Keratinocyte (primary cell): ENCODE data around the gene SCN1B. TPM values are rescaled to one million over a fixed set of nuclear protein-coding genes. Genes with fewer than 3 reads are reported as not detected.

ENCODE experiments used
- DNase-seq: peaks from one replicate; pipeline ENCODE4 v3.0.0-alpha.2; 2011; ENCODE audit warnings: low read depth, missing footprints, low spot score
- FAIRE-seq: peaks from 2 replicates; lab custom pipeline; 2011; peaks lifted over from hg19 to GRCh38; lab: Jason Lieb, UNC
- H2AFZ ChIP-seq: 2 replicates; pipeline ENCODE4 v1.6.0; 2012; ENCODE audit warnings: low read length, control low read depth, inconsistent platforms; ENCODE audit not compliant: control insufficient read depth
- H3K27ac ChIP-seq: 2 replicates; pipeline ENCODE4 v1.5.1; 2011; ENCODE audit warnings: low read length; ENCODE audit not compliant: control insufficient read depth, insufficient read depth
- H3K27me3 ChIP-seq: 3 replicates; pipeline ENCODE4 v1.6.0; 2011; ENCODE audit warnings: low read length; ENCODE audit not compliant: control insufficient read depth, insufficient read depth; ENCODE audit errors: extremely low read depth
- H3K36me3 ChIP-seq, 2 experiments: 2 replicates in 1 of 2; 3 replicates in 1 of 2; pipeline ENCODE4 v1.5.1; 2011; ENCODE audit warnings: low read length in 2 of 2, mild to moderate bottlenecking in 1 of 2; ENCODE audit not compliant: control insufficient read depth in 2 of 2, insufficient read depth in 2 of 2; ENCODE audit errors: extremely low read depth in 1 of 2
- H3K4me1 ChIP-seq: 3 replicates; pipeline ENCODE4 v1.5.1; 2011; ENCODE audit warnings: low read length; ENCODE audit not compliant: control insufficient read depth, insufficient read depth; ENCODE audit errors: extremely low read depth
- H3K4me2 ChIP-seq: 3 replicates; pipeline ENCODE4 v1.6.0; 2011; ENCODE audit warnings: low read depth, low read length; ENCODE audit not compliant: control insufficient read depth, insufficient read depth; ENCODE audit errors: extremely low read depth
- H3K4me3 ChIP-seq, 3 experiments: fragments of 200-600 bp in 1 of 3; sonication (generic) in 1 of 3; 2 replicates in 2 of 3; 3 replicates in 1 of 3; pipeline ENCODE4 v1.5.1; 2011 to 2016; ENCODE audit warnings: low read length in 3 of 3, mild to moderate bottlenecking in 3 of 3, control low read depth in 2 of 3, inconsistent platforms in 1 of 3, low read depth in 1 of 3, mixed read lengths in 1 of 3, mixed run types in 1 of 3, moderate library complexity in 1 of 3; ENCODE audit not compliant: control insufficient read depth in 2 of 3, insufficient read depth in 2 of 3; ENCODE audit errors: extremely low read depth in 1 of 3
- H3K79me2 ChIP-seq: 2 replicates; pipeline ENCODE4 v1.6.0; 2012; ENCODE audit warnings: low read length; ENCODE audit not compliant: control insufficient read depth, insufficient read depth
- H3K9ac ChIP-seq: 3 replicates; pipeline ENCODE4 v1.6.0; 2011; ENCODE audit warnings: low read length; ENCODE audit not compliant: control insufficient read depth, insufficient read depth; ENCODE audit errors: extremely low read depth
- H3K9me1 ChIP-seq: 3 replicates; pipeline ENCODE4 v1.6.0; 2011; ENCODE audit warnings: low read length; ENCODE audit not compliant: control insufficient read depth, insufficient read depth; ENCODE audit errors: extremely low read depth
- H3K9me3 ChIP-seq: 2 replicates; pipeline ENCODE4 v1.5.1; 2012; ENCODE audit warnings: low read depth, low read length; ENCODE audit not compliant: control insufficient read depth
- H4K20me1 ChIP-seq: 3 replicates; pipeline ENCODE4 v1.6.0; 2011; ENCODE audit warnings: low read length; ENCODE audit not compliant: control insufficient read depth, insufficient read depth; ENCODE audit errors: extremely low read depth
- CTCF ChIP-seq, 3 experiments: IDR thresholded peaks in 1 of 3; conservative IDR thresholded peaks in 1 of 3; optimal IDR thresholded peaks in 1 of 3; 2 replicates in 2 of 3; 3 replicates in 1 of 3; pipeline versions ENCODE3 to v1.5.1; 2011; ENCODE audit warnings: low read length in 3 of 3, mild to moderate bottlenecking in 3 of 3, moderate library complexity in 2 of 3, control low read depth in 1 of 3, inconsistent platforms in 1 of 3; ENCODE audit not compliant: insufficient read depth in 2 of 3; ENCODE audit errors: extremely low read depth in 1 of 3
- EZH2 ChIP-seq: IDR thresholded peaks from one replicate; pipeline ENCODE4 v1.6.1; 2012; ENCODE audit warnings: inconsistent platforms, mild to moderate bottlenecking, low read length, moderate library complexity
- dilution Hi-C: fragments of 300-500 bp; cut with MboI; formaldehyde crosslinking; loops from one replicate; pipeline ENCODE4 v1.7.0; 2020; ENCODE audit warnings: low sequenced_read_pairs; ENCODE audit not compliant: extremely low pct_ligation_motif_present
- polyA plus RNA-seq, 5 experiments: library from polyadenylated mRNA; depleted of rRNA in 3 of 5; stranded (reverse) in 3 of 5; stranded (forward) in 1 of 5; unstranded in 1 of 5; fragments of >200 nt; gene quantifications; 1 replicate in 1 of 5; 2 replicates in 3 of 5; 3 replicates in 1 of 5; pipeline versions ENCODE4 v1.2.1 to v1.2.3, GENCODE V29; 2011 to 2012; ENCODE audit warnings: missing spikeins in 2 of 5, low read depth in 1 of 5, low replicate concordance in 1 of 5

Gene SCN1B
- polyA plus RNA-seq, 1 donor (not counting 4 experiments of a cell fraction or from before 2014, with no cell fraction given), result 0.30 TPM

DNA sequence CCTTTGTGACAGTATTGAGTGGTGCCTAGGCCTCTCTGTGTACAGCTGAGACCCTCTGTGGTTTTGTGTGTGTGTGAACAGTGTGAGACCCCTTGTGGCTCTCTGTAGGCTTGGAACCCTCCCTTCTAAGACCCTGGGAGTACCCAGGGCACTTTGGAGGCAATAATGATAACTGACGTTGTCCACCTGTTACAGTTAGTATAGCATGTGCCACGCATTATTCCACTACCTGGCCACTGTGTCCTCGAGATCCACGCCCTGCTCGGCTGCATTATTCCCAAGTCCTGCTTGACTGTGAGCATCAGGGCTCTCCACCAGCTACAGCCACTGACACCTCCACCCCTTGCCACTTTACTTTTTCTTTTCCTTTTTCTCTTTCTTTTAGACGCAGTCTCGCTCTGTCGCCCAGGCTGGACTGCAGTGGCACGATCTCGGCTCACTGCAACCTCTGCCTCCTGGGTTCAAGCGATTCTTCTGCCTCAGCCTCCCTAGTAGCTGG, 28.2 kb upstream of the SCN1B start:
- H3K9ac ChIP-seq, result no peak overlapping the region

GRCh38 chr19:35004517-35005255, 25.6 kb upstream of the SCN1B start:
- no peaks in the 10 kb centered on the region for H3K9me1 ChIP-seq
- no peak overlapping the region for H3K27ac ChIP-seq
- no peak for FAIRE-seq
- peaks cover 5% of the 10 kb centered on the region for H4K20me1 ChIP-seq
- dilution Hi-C loops, result no loop called here
- TF ChIP-seq CTCF (optimal IDR thresholded peaks at IDR 0.05 in 1 of 3, IDR thresholded peaks at IDR 0.05 in 1 of 3, conservative IDR thresholded peaks at IDR 0.05 in 1 of 3; ENCODE audit: extremely low read depth in 1 of 3, insufficient read depth in 2 of 3, low read length in 3 of 3) (no peak), EZH2 (no peak)
- peaks cover 36% of the 10 kb centered on the region for H3K79me2 ChIP-seq
- no peak overlapping the region for H3K4me3 ChIP-seq
- H3K4me1 ChIP-seq, result peaks cover 9% of the 10 kb centered on the region
- peaks cover 6 to 9% of the 10 kb centered on the region in 2 experiments for H3K36me3 ChIP-seq
- DNase-seq, result no peak
- no peak overlapping the region for H3K9ac ChIP-seq
- H3K4me2 ChIP-seq, result no peak overlapping the region
- no peaks in the 10 kb centered on the region for H3K27me3 ChIP-seq
- no peak overlapping the region for H2AFZ ChIP-seq
- no peaks in the 10 kb centered on the region for H3K9me3 ChIP-seq

More for the DNA sequence above, 28.2 kb upstream of the SCN1B start:
- H3K4me3 ChIP-seq, result no peak overlapping the region
- DNase-seq (no peak), FAIRE-seq (no peak)
- peaks cover 36% of the 10 kb centered on the region for H3K79me2 ChIP-seq
- peaks cover 5% of the 10 kb centered on the region for H4K20me1 ChIP-seq
- no peak overlapping the region for H3K27ac ChIP-seq
- H3K36me3 ChIP-seq, result peaks cover 5 to 9% of the 10 kb centered on the region in 2 experiments
- no peak for TF ChIP-seq EZH2
- no peak for TF ChIP-seq CTCF (optimal IDR thresholded peaks at IDR 0.05 in 1 of 3, IDR thresholded peaks at IDR 0.05 in 1 of 3, conservative IDR thresholded peaks at IDR 0.05 in 1 of 3; ENCODE audit: extremely low read depth in 1 of 3, insufficient read depth in 2 of 3, low read length in 3 of 3)
- H3K9me1 ChIP-seq, result no peaks in the 10 kb centered on the region
- H3K27me3 ChIP-seq, result no peaks in the 10 kb centered on the region
- dilution Hi-C loops, result no loop called here
- H2AFZ ChIP-seq, result no peak overlapping the region
- peaks cover 15% of the 10 kb centered on the region for H3K4me1 ChIP-seq
- H3K9me3 ChIP-seq, result no peaks in the 10 kb centered on the region
- H3K4me2 ChIP-seq, result no peak overlapping the region
